MM.1S (cell line): ENCODE measurements around the gene CABCOCO1.

Experiments used
- EZH2 ChIP-seq: fragments of 300-600 bp; sonication (generic); optimal IDR thresholded peaks from 2 replicates; pipeline ENCODE3; 2017; ENCODE audit warnings: low read depth, mild to moderate bottlenecking, antibody characterized with exemption, low read length, mixed read lengths
- EZH2phosphoT487 ChIP-seq: fragments of 300-600 bp; sonication (generic); IDR thresholded peaks from 2 replicates; pipeline ENCODE4 v1.6.1; 2018; ENCODE audit warnings: antibody characterized with exemption, low read length
- TF ChIP-seq, protein P1 (sequence below): fragments of 300-600 bp; sonication (generic); IDR thresholded peaks from 2 replicates; pipeline ENCODE4 v1.5.1; 2016; ENCODE audit warnings: antibody characterized with exemption, low read length, mixed read lengths

DNA sequence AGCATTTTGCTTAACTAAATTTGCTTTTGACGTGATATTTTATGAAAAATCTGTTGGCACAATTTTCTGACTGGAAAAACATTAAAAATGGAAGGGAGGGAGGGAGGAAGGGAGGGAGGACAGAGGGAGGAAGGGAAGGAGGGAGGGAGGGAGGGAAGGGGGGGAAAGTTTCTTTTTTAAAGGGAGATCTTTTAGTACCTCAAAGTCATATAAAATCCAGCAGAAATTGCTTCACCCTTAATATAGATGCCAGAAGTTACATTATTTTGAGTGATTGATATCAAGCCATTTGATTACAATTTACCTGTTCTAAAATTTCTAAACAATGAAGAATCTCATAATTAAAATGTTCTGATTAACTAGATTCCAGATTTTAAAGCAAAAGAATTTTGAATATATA is 68.9 kb downstream of the CABCOCO1 start:
- no peak for TF ChIP-seq EZH2
- TF ChIP-seq, protein P1, sequence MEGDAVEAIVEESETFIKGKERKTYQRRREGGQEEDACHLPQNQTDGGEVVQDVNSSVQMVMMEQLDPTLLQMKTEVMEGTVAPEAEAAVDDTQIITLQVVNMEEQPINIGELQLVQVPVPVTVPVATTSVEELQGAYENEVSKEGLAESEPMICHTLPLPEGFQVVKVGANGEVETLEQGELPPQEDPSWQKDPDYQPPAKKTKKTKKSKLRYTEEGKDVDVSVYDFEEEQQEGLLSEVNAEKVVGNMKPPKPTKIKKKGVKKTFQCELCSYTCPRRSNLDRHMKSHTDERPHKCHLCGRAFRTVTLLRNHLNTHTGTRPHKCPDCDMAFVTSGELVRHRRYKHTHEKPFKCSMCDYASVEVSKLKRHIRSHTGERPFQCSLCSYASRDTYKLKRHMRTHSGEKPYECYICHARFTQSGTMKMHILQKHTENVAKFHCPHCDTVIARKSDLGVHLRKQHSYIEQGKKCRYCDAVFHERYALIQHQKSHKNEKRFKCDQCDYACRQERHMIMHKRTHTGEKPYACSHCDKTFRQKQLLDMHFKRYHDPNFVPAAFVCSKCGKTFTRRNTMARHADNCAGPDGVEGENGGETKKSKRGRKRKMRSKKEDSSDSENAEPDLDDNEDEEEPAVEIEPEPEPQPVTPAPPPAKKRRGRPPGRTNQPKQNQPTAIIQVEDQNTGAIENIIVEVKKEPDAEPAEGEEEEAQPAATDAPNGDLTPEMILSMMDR = no peak
- no peak for TF ChIP-seq EZH2phosphoT487
